Measurements from ENCODE around the gene CLEC3A.
A peak's percentile ranks its signal among the peaks of the same experiment; 100 is the strongest.

Gene CLEC3A

GRCh38 chr16:78028018-78028417, 5.7 kb downstream of the CLEC3A start:
- no peak overlapping the region for H3K4me3 ChIP-seq (ENCODE audit: low read length)
- no peak for TF ChIP-seq CTCF (conservative IDR thresholded peaks at IDR 0.05; ENCODE audit: low read length)
- no peak for DNase-seq (ENCODE audit: low read depth)

- TF ChIP-seq CTCF (conservative IDR thresholded peaks at IDR 0.05; ENCODE audit: low read length): no peak
- no peak for DNase-seq (ENCODE audit: low read depth)
- no peak overlapping the region for H3K4me3 ChIP-seq (ENCODE audit: low read length)
These were observed 12.2 kb downstream of the CLEC3A start for GRCh38 chr16:78034530-78034929.

- H3K4me3 ChIP-seq (ENCODE audit: low read length): no peak overlapping the region
- no peak for TF ChIP-seq CTCF (conservative IDR thresholded peaks at IDR 0.05; ENCODE audit: low read length)
- DNase-seq (ENCODE audit: low read depth): no peak
These were observed 12.7 kb downstream of the CLEC3A start for GRCh38 chr16:78035012-78035411.

- TF ChIP-seq CTCF (conservative IDR thresholded peaks at IDR 0.05; ENCODE audit: low read length): no peak
- H3K4me3 ChIP-seq (ENCODE audit: low read length): no peak overlapping the region
- DNase-seq (ENCODE audit: low read depth): no peak
These were observed 18.0 kb downstream of the CLEC3A start for GRCh38 chr16:78040396-78040795.

GRCh38 chr16:78045865-78046581, 23.7 kb downstream of the CLEC3A start:
- no peak for TF ChIP-seq CTCF (conservative IDR thresholded peaks at IDR 0.05; ENCODE audit: low read length)
- DNase-seq (ENCODE audit: low read depth): peak; percentile 49
- H3K4me3 ChIP-seq (ENCODE audit: low read length): no peak overlapping the region

GRCh38 chr16:78048319-78048718, 26.0 kb downstream of the CLEC3A start:
- no peak overlapping the region for H3K4me3 ChIP-seq (ENCODE audit: low read length)
- no peak for DNase-seq (ENCODE audit: low read depth)
- TF ChIP-seq CTCF (conservative IDR thresholded peaks at IDR 0.05; ENCODE audit: low read length): no peak

GRCh38 chr16:78050734-78051400, 28.5 kb downstream of the CLEC3A start:
- DNase-seq (ENCODE audit: low read depth): no peak
- H3K4me3 ChIP-seq (ENCODE audit: low read length): no peak overlapping the region
- no peak for TF ChIP-seq CTCF (conservative IDR thresholded peaks at IDR 0.05; ENCODE audit: low read length)

Data from AG10803 (cell line).